Measurements from ENCODE around the gene CCDC81.
A peak's percentile ranks its signal among the peaks of the same experiment; 100 is the strongest.
"Not testable (repeated sequence)": the region's sequence is repeated elsewhere in the genome, so short reads cannot be mapped to it uniquely, and the experiment has no call there.

The CCDC81 gene

GRCh38 chr11:86390487-86390886, 15.8 kb downstream of the CCDC81 start:
- DNase-seq: no peak

DNA sequence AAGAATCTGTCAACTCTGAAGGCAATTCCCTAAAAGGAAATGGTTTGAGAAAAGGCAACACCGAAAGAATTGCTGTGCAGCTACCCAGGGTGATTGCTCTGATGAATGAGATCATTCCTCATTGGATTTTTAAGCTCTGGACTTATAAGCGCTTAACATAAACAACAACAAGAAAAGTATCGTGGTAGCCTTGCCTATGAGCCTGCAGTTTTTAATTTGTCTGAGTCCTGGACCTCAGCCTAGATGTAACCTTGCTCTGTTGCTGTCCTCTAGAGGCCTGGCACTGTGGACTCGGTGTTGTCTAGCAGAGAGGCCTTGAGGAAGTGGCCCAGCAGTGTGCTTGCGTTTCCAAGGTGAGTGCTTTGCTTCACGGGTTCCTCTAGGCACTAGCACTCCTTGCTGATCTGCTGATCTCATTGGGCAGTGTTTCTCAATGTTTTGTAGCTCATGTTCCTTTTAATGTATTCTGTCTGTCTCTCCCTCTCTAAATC, 20.4 kb downstream of the CCDC81 start:
- DNase-seq: no peak

DNA sequence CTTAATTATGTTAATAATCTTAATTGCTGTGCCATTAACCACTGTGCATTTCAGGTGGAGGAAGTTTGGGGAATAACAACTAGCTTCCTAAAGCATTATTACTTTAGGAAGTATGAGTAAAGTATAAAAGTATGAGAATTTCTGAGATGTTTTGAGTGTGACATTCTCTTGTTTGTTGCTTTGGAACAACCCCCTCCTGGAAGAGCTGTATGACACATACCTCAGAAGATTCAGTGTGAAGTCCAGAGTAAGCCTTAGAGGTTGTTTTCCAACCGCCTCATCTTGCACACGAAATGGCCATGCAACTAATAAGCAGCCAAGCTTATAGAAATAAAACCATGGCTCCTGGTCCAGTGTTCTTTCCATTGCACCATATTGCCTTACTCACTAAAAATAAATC, 21.7 kb downstream of the CCDC81 start:
- DNase-seq: no peak

- DNase-seq: no peak
These were observed 22.7 kb downstream of the CCDC81 start for GRCh38 chr11:86397351-86397750.

- DNase-seq: no peak
These were observed 23.4 kb downstream of the CCDC81 start for GRCh38 chr11:86398106-86398505.

GRCh38 chr11:86403458-86403857, 28.8 kb downstream of the CCDC81 start:
- DNase-seq: no peak

- peak in 1 of 2 experiments; percentile 3 for DNase-seq
These were observed 34.2 kb downstream of the CCDC81 start for GRCh38 chr11:86408845-86409244.

GRCh38 chr11:86414032-86414431, 39.3 kb downstream of the CCDC81 start:
- DNase-seq: no peak

- DNase-seq: no peak
These were observed 40.3 kb downstream of the CCDC81 start for GRCh38 chr11:86415026-86415425.

GRCh38 chr11:86416494-86416893, 41.8 kb downstream of the CCDC81 start:
- no peak for DNase-seq

GRCh38 chr11:86416951-86417350, 42.3 kb downstream of the CCDC81 start:
- DNase-seq: not testable (repeated sequence)

DNA sequence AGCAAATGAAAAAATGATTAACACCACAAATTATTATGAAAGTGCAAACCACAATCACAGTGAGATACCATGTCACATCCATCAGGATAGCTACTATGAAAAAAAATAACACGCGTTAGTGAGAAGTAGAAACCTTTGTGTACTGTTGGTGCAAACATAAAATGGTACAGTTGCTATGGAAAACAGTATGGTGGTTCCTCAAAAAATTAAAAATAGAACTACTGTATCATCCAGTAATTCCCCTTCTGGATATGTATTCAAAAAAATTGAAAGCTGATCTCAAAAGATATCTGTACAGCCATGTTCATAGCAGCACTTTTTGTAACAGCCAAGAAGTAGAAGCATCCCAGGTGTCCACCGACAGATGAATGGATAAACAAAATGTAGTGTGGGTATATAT, 43.4 kb downstream of the CCDC81 start:
- no peak for DNase-seq

- DNase-seq: no peak
These were observed 43.8 kb downstream of the CCDC81 start for GRCh38 chr11:86418513-86418912.

- peak in 1 of 2 experiments; percentile 22 for DNase-seq
These were observed 44.2 kb downstream of the CCDC81 start for GRCh38 chr11:86418917-86419316.

DNA sequence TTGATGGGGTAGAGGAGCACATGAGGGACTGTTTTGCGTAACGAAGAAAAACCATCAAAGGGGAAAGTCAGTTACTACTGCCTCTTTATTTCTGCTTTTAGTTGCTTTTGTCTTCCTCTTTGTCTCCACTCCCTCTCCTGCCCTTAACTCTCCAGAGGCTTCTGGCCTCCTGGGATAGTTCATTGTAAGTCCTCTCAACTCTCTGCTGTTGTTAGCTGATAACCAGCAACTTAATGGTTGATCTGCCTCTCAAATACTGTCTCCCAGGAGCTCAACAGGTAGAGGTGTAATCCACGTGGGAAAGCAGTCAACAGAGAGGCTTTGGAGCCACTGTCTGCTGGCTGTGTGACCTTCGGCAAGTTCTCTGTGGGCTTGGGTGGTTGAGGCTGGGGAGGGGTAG, 47.3 kb downstream of the CCDC81 start:
- no peak for DNase-seq

DNA sequence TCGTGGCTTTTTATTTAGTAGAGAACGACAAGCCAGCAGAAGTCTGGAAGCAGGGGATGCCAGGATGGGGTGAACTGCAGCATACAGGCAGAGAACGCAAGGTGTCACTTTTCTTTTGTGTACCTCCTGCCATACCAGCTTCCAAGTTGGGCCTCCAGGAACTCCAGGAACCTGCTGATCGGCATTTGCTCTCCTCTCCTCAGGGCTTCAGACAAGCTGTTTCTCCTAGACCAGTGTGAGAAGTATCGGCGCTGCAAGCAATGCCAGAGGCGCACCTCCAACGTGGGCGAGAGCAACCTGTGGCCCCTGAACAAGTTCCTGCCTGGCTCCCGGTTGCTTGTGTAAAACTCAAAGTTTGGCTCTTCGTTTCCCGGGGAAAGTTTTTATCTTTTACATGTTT, 47.7 kb downstream of the CCDC81 start:
- no peak for DNase-seq

DNA sequence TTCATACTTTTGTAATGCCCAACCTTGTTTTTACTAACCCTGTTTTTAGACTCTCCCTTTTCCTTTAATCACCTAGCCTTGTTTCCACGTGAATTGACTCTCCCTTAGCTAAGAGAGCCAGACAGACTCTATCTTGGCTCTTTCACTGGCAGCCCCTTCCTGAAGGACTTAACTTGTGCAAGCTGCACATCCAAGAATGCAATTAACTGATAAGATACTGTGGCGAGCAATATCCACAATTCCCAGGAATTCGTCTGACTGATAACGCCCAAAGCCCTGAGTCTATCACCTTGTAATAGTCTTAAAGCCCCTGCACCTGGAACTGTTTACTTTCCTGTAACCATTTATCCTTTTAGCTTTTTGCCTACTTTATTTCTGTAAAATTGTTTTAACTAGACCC, 48.8 kb downstream of the CCDC81 start:
- not testable (repeated sequence) for DNase-seq

DNA sequence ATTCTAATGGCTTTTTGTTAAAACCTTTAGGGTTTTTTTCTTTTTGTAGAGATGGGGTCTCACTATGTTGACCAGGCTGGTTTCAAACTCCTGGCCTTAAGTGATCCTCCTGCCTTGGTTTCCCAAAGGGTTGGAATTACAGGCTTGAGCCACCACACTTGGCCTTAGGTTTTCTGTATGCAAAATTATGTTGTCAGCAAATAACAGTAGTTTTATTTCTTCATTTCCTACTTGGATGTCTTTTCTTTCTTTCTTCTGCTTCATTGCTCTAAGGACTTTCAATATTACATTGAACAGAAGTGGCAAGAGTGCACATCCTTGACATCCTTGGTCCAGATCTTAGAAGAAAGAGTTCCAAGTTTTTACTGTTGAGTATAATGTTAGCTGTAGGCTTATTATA, 52.8 kb downstream of the CCDC81 start:
- no peak for DNase-seq

GRCh38 chr11:86431258-86431657, 56.6 kb downstream of the CCDC81 start:
- no peak for DNase-seq

- not testable (repeated sequence) for DNase-seq
These were observed 58.8 kb downstream of the CCDC81 start for GRCh38 chr11:86433361-86434095.

- DNase-seq: no peak
These were observed 61.0 kb downstream of the CCDC81 start for GRCh38 chr11:86435711-86436110.

GRCh38 chr11:86438685-86439084, 64.0 kb downstream of the CCDC81 start:
- DNase-seq: no peak

DNA sequence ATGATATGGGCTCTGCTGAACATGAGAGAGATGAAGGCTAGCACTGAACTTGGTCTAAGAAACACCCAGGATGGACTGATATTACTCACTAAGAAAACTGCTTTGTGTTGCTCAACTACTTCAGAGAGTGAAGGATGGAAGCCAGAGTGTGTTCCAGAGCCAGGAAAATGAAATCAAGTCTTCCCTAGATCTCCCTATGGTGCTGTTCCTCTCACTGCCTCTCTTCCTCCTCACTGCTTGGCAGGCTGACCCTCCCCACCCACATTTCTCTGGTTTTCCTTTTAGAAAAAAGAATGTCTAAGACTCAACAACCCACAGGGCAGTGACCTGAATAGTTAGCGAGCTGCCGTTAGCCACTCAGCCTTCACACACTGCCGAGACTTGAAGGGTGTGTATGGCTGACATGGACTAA, 65.6 kb downstream of the CCDC81 start:
- DNase-seq: no peak

DNA sequence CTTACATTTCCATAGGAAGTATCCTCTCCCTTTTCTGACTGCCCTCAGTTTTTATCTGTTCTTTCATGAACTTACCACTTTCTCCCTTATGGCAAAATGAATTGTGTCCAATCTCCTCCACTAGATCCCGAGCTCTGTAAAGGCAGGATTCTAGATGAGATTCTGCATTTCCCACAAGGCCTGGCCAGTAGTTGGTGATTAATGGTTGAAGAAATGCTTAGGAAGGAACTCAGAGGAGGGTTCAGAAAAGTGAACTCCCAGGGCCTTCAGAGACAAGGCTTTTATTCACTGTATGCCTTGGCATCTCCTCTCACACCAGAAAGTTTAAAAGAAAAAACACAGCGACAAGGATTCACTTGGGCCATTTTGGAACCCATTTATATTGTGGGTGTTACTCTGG, 66.2 kb downstream of the CCDC81 start:
- DNase-seq: no peak

DNA sequence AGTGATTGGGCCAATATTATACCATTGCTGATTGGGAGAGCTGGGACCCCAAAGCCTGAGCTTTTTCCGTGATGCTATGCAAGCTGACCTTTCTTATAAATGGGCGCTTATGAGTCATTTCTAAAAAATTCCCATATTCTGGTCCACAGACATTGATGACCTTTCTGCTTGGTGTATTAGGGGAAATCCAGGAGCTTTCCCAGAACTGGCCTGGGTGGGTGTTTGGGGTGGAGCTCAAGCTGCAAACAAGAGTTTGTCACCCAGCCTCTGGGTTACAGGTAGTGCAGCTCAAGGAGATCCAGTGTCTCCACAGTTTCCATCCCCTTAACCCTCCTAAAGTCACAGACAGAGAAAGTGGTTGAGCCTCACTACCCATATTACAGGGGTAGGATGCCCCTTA, 67.7 kb downstream of the CCDC81 start:
- no peak for DNase-seq

Measured in NCI-H526 (cell line).